ENCODE results near the gene GAR1.

DNA sequence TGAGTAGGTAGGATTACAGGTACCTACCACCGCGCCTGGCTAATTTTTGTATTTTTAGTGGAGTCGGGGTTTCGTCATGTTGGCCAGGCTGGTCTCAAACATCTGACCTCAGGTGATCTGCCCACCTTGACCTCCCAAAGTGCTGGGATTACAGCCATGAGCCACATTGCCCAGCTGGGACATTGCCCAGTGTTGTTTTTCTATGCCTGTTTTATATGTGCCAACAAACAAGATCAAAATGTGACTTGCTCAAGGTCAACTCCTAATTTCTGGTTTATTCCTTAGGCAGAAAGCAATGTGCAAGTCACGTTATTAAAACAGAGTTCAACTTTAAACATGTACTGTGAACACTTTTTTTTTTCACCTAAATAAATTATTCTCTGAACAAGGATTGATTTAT, 35.0 kb downstream of the GAR1 start:
- TF ChIP-seq, protein P1, sequence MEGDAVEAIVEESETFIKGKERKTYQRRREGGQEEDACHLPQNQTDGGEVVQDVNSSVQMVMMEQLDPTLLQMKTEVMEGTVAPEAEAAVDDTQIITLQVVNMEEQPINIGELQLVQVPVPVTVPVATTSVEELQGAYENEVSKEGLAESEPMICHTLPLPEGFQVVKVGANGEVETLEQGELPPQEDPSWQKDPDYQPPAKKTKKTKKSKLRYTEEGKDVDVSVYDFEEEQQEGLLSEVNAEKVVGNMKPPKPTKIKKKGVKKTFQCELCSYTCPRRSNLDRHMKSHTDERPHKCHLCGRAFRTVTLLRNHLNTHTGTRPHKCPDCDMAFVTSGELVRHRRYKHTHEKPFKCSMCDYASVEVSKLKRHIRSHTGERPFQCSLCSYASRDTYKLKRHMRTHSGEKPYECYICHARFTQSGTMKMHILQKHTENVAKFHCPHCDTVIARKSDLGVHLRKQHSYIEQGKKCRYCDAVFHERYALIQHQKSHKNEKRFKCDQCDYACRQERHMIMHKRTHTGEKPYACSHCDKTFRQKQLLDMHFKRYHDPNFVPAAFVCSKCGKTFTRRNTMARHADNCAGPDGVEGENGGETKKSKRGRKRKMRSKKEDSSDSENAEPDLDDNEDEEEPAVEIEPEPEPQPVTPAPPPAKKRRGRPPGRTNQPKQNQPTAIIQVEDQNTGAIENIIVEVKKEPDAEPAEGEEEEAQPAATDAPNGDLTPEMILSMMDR (IDR thresholded peaks at IDR 0.05; ENCODE audit: low read depth, low read length) = no peak
- no peak for TF ChIP-seq EZH2phosphoT487 (IDR thresholded peaks at IDR 0.05; ENCODE audit: low read depth)

Measured in OCI-LY3 (cell line).